Muscle of leg (tissue), 11 donors: ENCODE results near the gene SCN2A. TPM values are rescaled to one million over a fixed set of nuclear protein-coding genes. Genes with fewer than 3 reads are reported as not detected.
"Not testable (repeated sequence)": the region's sequence is repeated elsewhere in the genome, so short reads cannot be mapped to it uniquely, and the experiment has no call there.

Experiments used
- DNase-seq: peaks from one replicate; pipeline ENCODE4 v3.0.0; 2013
- H3K27ac ChIP-seq: one replicate; pipeline ENCODE4 v1.5.1; 2013; ENCODE audit warnings: mild to moderate bottlenecking, low read length, control low read depth
- H3K27me3 ChIP-seq: one replicate; pipeline ENCODE4 v1.6.1; 2013; ENCODE audit warnings: low read length; ENCODE audit not compliant: control insufficient read depth, insufficient read depth
- H3K36me3 ChIP-seq: one replicate; pipeline ENCODE4 v1.6.1; 2013; ENCODE audit warnings: low read length; ENCODE audit not compliant: control insufficient read depth, insufficient read depth
- H3K4me1 ChIP-seq: one replicate; pipeline ENCODE4 v1.6.1; 2013; ENCODE audit warnings: low read length; ENCODE audit not compliant: control insufficient read depth, insufficient read depth
- H3K4me3 ChIP-seq: one replicate; pipeline ENCODE4 v1.5.1; 2013; ENCODE audit warnings: low read length, control low read depth
- H3K9me3 ChIP-seq: replicated peaks from 2 replicates; pipeline ENCODE4 v1.6.1; 2013; ENCODE audit warnings: low read depth, low read length; ENCODE audit not compliant: control insufficient read depth
- WGBS: methylation state at CpG from one replicate; pipeline ENCODE4 v1.1.5; 2013; ENCODE audit warnings: missing lambda C conversion rate; ENCODE audit not compliant: insufficient coverage; 5-methylcytosine and 5-hydroxymethylcytosine counted together
- polyA plus RNA-seq, 8 donors: library from polyadenylated mRNA; unstranded; fragments of 120-200 nt; gene quantifications; one replicate each; pipeline versions ENCODE4 v1.2.1 to v1.2.3, GENCODE V29; 2013; ENCODE audit warnings: inconsistent platforms in 1 of 8, low replicate concordance in 1 of 8; ENCODE audit not compliant: insufficient read length in 8 of 8, insufficient read depth in 1 of 8
- total RNA-seq: library from RNA; stranded (reverse); fragments of 120-200 nt; gene quantifications from one replicate; pipeline ENCODE4 v1.2.4, GENCODE V29; 2013

SCN2A gene
- total and polyA plus RNA-seq, 9 donors = 0.01 to 0.09 (median 0.05) TPM; not detected in 1

DNA sequence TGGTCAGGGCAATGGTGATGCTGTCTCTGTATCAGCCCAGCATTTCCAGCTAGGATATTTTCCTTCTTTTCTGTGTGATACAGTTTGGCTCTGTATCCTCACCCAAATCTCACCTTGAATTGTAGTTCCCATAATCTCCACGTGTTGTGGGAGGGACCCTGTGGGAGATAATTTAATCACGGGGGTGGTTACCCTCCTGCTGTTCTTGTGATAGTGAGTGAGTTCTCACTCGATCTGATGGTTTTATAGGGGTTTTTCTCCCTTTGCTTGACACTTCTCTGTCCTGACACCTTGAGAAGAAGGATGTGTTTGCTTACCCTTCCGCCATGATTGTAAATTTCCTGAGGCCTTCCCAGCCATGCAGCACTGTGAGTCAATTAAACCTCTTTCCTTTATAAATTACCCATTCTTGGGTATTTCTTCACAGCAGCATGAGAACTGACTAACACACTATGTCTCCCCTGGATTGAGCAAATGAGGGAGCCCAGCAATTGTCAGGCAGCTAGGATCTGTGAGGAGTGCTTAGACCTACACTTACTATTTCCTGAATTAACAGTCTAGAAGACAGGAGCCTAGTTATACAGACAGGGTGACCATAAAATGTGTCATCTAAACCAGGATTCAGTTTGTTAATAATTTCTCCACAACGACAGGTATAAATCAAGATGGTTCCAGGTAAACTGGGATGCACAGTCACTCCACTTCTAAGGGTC is 6.0 kb downstream of the SCN2A start:
- Histone ChIP-seq H3K9me3 (no peaks in the 10 kb centered on the region), H3K27me3 (no peaks in the 10 kb centered on the region), H3K27ac (no peak overlapping the region), H3K4me3 (no peak overlapping the region), H3K36me3 (no peaks in the 10 kb centered on the region), H3K4me1 (no peaks in the 10 kb centered on the region)
- DNase-seq = no peak
- no CpG with 5 or more reads among the region's 5 CpGs for WGBS

DNA sequence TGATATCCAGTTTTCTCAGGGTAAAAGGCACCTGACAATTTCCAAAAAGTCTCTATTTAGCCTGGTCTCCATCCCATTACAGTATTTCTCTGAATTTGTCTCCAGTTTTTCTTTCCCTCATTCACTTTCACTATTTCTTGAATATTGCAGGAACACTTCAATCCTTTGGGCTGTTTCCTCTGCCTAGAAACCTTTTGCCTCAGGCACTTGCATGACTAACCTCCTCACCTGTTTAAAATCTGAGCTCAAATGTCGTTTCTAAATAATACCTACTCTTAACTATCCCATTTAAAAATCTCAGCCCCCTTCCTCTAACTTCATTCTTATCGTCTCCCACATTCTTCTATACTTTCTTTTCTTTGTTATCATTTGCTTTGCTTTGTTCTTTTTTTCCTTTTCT is 9.0 kb downstream of the SCN2A start:
- no peak for DNase-seq
- Histone ChIP-seq H3K27me3 (no peaks in the 10 kb centered on the region), H3K4me1 (no peaks in the 10 kb centered on the region), H3K27ac (no peak overlapping the region), H3K36me3 (no peaks in the 10 kb centered on the region), H3K9me3 (no peaks in the 10 kb centered on the region), H3K4me3 (no peak overlapping the region)
- WGBS = 25% methylated on average over 1 of the region's 2 CpGs

DNA sequence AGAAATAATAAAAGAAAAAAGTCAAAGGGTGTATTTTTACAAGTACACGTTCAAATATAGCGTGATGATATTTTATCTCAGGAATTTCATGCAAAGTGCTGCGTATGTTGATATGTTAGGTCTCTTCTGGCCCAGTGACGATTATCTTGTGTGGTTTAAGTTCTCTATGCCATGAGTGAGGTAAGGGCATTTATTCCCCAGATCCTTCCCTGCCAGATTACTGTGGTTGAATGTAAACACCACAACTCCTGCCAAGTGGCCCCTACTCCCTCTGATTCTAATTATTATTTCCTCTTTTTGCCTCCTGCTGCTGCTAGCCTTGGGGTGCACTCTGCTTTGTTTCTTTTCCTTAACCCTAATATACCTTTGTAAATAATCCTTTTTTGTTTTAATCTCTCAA is 12.2 kb downstream of the SCN2A start:
- no peaks in the 10 kb centered on the region for H3K4me1 ChIP-seq
- DNase-seq = no peak
- H3K9me3 ChIP-seq = no peaks in the 10 kb centered on the region
- H3K27ac ChIP-seq = no peak overlapping the region
- H3K27me3 ChIP-seq = no peaks in the 10 kb centered on the region
- no peaks in the 10 kb centered on the region for H3K36me3 ChIP-seq
- no CpG with 5 or more reads among the region's 4 CpGs for WGBS
- H3K4me3 ChIP-seq = no peak overlapping the region

DNA sequence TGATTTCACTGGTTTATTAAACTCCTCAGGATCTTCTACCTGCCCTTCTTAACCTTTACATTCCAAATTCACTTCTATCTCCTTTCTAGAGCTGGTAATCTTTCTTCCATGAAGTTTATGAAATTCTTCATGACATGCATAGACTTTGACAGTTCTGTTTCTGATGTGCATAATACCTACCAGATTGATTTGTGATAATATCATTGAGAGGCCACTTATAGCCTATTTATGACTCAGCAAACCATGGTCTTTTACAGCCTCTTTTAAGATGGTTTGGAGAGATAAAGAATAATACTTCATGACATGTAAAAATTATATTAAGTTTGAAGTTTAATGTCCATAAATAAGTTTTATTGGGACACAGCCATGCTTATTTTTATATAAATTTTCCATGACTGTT is 14.0 kb downstream of the SCN2A start:
- no peak for DNase-seq
- H3K27me3 ChIP-seq = no peaks in the 10 kb centered on the region
- H3K4me1 ChIP-seq = no peaks in the 10 kb centered on the region
- H3K27ac ChIP-seq = no peak overlapping the region
- no peaks in the 10 kb centered on the region for H3K36me3 ChIP-seq
- H3K4me3 ChIP-seq = no peak overlapping the region
- no peaks in the 10 kb centered on the region for H3K9me3 ChIP-seq

DNA sequence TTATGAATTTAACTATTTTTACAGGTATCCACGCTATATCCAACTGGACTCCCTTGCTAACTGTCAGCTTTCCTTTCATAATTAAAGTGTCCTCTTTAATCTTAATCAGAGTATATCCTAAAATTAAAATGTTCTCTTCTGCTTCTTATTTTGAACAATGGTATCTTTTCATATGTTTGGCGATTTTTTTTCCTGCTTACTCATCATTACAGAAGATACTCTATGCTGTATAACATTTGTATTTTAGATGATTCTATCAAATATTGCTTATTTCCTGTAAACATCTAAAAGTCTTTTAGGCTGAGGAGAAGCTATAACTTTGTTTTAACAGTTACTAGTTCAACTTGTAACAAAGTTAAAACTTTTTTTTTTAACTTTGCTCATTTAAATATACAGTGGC is 17.4 kb downstream of the SCN2A start:
- no peak overlapping the region for H3K27ac ChIP-seq
- H3K4me1 ChIP-seq = no peaks in the 10 kb centered on the region
- H3K9me3 ChIP-seq = no peaks in the 10 kb centered on the region
- no peaks in the 10 kb centered on the region for H3K36me3 ChIP-seq
- H3K27me3 ChIP-seq = no peaks in the 10 kb centered on the region
- no peak for DNase-seq
- no CpG with 5 or more reads among the region's 2 CpGs for WGBS
- H3K4me3 ChIP-seq = no peak overlapping the region

DNA sequence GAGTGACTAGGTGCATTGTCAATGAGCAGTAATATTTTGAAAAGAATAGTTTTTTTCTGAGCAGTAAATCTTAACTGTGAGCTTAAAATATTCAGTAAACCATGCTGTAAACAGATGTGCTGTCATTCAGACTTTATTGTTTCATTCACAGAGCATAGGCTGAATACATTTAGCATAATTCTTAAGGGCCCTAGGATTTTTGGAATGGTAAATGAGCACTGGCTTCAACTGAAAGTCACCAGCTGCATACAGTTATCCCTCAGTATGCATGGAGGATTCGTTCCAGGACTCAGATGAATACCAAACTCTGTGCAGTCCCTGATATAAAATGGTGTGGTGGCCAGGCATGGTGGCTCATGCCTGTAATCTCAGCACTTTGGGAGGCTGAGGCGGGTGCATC is 21.1 kb downstream of the SCN2A start:
- not testable (repeated sequence) for H3K27ac ChIP-seq, DNase-seq, H3K27me3 ChIP-seq, H3K9me3 ChIP-seq, H3K4me1 ChIP-seq, H3K36me3 ChIP-seq, H3K4me3 ChIP-seq
- WGBS = 63% methylated on average over 1 of the region's 2 CpGs

DNA sequence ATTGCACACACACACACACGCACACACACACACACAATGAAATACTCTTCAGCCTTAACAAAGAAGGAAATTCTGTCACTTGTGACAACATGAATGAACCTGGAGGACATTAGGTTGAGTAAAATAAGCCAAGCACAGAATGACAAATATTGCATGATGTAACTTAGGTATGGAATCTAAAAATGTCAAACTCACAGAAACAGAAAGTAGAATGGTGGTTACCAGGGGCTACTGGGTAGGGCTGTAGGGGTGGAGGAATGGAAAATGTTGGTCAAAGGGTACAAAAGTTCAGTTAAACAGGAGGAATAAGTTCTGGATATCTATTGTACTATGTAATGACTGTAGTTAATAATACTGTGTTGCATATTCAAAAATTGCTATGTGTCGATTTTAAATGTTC is 29.5 kb downstream of the SCN2A start:
- WGBS = no CpG with 5 or more reads among the region's 2 CpGs
- no peaks in the 10 kb centered on the region for H3K9me3 ChIP-seq
- H3K36me3 ChIP-seq = no peaks in the 10 kb centered on the region
- H3K4me1 ChIP-seq = no peaks in the 10 kb centered on the region
- no peaks in the 10 kb centered on the region for H3K27me3 ChIP-seq
- H3K27ac ChIP-seq = no peak overlapping the region
- no peak overlapping the region for H3K4me3 ChIP-seq
- no peak for DNase-seq

DNA sequence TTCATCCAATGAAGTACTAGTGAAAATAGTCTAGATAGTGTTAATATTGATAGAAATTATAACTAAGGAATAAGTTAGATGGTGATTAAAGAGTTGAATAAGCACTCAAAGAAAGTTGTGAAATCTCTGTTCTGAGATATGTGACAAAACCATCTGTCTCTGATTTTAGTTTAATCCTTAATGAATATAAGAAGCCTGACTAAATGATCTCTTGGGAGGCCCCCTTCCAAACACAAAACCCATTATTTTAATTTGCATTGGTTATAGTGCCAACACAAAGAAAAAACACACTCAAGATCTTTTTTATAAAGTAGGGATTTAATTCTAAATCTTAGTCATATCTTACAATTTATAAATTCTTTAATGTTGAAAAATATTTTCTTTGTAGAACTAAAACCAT is 34.0 kb downstream of the SCN2A start:
- DNase-seq = no peak
- no peaks in the 10 kb centered on the region for H3K27me3 ChIP-seq
- no peaks in the 10 kb centered on the region for H3K36me3 ChIP-seq
- H3K4me1 ChIP-seq = no peaks in the 10 kb centered on the region
- H3K27ac ChIP-seq = no peak overlapping the region
- no peak overlapping the region for H3K4me3 ChIP-seq
- H3K9me3 ChIP-seq = no peaks in the 10 kb centered on the region

DNA sequence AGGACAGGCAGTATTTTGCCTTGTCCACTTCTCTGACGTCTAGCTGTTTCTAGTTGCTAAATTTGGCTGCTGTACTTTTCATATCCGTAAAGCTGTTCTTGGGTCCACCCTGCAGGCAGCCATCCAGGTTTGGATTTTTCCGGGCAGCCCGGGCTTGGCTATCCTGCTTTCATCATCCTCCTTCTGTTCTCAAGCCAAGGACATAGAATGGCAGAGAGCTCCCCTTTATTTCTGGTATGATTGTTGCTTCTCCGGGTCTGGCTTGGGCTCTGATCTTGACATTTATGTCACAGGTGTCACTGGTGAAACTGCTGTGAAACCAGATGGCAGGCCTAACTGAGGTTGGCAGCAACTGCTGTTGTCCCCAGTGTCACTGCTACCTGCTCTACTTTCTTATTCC is 35.5 kb downstream of the SCN2A start:
- H3K27ac ChIP-seq = no peak overlapping the region
- no peaks in the 10 kb centered on the region for H3K27me3 ChIP-seq
- WGBS = 43% methylated on average over 4 of the region's 5 CpGs
- H3K36me3 ChIP-seq = no peaks in the 10 kb centered on the region
- no peaks in the 10 kb centered on the region for H3K9me3 ChIP-seq
- DNase-seq = peak; percentile 19
- no peak overlapping the region for H3K4me3 ChIP-seq
- no peaks in the 10 kb centered on the region for H3K4me1 ChIP-seq

DNA sequence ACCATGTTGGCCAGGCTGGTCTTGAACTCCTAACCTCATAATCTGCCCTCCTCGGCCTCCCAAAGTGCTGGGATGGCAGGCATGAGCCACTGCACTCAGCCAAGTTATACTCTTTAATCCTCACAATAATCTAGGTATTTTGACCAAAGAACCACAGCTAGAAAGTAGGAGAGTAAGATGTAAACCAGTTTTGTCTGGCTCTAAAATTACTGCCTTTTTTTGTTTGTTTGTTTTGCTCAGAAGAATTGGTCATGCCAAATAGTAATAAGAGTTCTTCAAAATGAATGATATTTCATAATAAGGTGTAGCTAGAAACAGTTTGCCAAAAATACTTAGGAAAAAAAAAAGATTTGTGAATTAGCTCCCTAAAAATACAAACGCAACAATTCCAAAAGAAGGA is 36.7 kb downstream of the SCN2A start:
- Histone ChIP-seq H3K9me3 (no peaks in the 10 kb centered on the region), H3K4me3 (no peak overlapping the region), H3K27me3 (no peaks in the 10 kb centered on the region), H3K4me1 (no peaks in the 10 kb centered on the region), H3K27ac (no peak overlapping the region), H3K36me3 (no peaks in the 10 kb centered on the region)
- WGBS = no CpG with 5 or more reads among the region's 2 CpGs
- no peak for DNase-seq

DNA sequence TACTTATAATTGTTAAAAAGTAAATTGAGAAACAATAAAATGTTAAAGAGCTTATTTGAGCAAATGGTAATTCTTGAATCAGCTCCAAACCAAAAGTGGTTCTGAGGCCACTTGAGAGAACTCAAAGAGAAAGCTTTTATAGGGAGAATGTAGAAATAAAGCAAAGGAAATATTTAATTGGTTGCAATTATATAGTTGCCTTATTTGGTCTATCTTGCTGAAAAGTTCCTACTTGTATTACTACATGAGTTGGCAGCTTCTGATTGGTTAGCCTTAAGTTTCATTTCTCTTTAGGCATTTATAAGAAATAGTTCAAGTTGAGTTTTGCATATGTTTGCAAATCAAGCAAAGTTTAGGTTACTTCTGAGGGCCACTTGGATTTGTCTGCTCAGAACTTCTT is 38.1 kb downstream of the SCN2A start:
- DNase-seq = no peak
- no peak overlapping the region for H3K27ac ChIP-seq
- H3K4me3 ChIP-seq = no peak overlapping the region
- H3K9me3 ChIP-seq = no peaks in the 10 kb centered on the region
- H3K36me3 ChIP-seq = no peaks in the 10 kb centered on the region
- H3K27me3 ChIP-seq = no peaks in the 10 kb centered on the region
- no peaks in the 10 kb centered on the region for H3K4me1 ChIP-seq
